ENCODE measurements around the gene LGR5. TPM values are rescaled to one million over a fixed set of nuclear protein-coding genes. Genes with fewer than 3 reads are reported as not detected.
"Not testable (repeated sequence)": the region's sequence is repeated elsewhere in the genome, so short reads cannot be mapped to it uniquely, and the experiment has no call there.

The LGR5 gene
- total RNA-seq, 2 experiments from 2014 or later: not detected

GRCh38 chr12:71569885-71570284, 130.3 kb downstream of the LGR5 start:
- not testable (repeated sequence) for H3K27ac Mint-ChIP-seq, H3K9me3 Mint-ChIP-seq, H3K4me1 Mint-ChIP-seq, H3K36me3 Mint-ChIP-seq, DNase-seq, H3K4me3 Mint-ChIP-seq
- H3K27me3 Mint-ChIP-seq: peaks cover 11% of the 10 kb centered on the region

- Mint-ChIP-seq H3K4me3 (no peak overlapping the region), H3K27ac (no peak overlapping the region), H3K9me3 (no peaks in the 10 kb centered on the region), H3K36me3 (no peaks in the 10 kb centered on the region), H3K27me3 (peaks cover 3% of the 10 kb centered on the region), H3K4me1 (no peaks in the 10 kb centered on the region)
- no peak for DNase-seq
Observed at GRCh38 chr12:71576496-71576895, 136.9 kb downstream of the LGR5 start.

DNA sequence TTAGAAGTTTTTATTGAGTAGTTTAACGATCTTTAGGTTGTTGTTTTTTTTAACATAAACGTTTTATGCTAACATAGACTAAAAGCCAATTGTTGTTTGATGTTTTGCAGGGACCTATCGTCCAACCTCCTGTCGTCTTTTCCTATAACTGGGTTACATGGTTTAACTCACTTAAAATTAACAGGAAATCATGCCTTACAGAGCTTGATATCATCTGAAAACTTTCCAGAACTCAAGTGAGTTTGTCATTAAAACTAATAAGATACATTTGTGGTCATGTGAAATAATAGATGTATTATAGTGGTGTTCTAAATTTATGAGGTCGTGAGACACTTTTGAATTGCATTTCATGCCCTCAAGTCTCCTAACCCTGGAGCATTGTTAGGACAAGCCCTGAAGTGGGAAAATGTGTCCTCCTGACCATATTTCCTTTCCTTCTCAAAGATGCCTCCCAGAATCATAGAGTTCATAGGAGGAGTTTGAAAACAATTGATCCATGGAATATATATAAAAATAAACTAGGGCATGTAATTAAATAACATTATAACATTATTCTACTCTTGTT, 139.2 kb downstream of the LGR5 start:
- Mint-ChIP-seq H3K9me3 (no peaks in the 10 kb centered on the region), H3K4me3 (no peak overlapping the region), H3K27me3 (no peaks in the 10 kb centered on the region), H3K36me3 (no peaks in the 10 kb centered on the region), H3K27ac (no peak overlapping the region), H3K4me1 (no peaks in the 10 kb centered on the region)
- no peak for DNase-seq

DNA sequence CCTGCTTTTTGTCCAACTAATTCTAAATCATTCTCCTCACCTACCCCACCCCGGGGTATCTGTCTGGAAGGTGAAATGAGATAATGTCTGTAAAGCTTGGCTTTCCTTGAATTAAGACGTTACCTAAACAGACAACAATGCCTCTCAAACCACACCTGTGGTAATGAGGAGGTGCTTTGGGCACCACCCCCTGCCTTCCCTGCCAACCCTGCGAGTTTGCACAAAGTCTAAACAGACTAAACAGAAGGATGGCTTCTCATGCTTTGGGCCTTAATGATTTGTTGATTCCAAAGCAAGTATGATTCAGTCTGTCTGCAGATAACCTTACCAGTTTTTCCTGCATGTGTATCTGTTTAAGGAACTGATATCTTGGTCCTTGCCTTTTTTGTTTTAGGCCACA, 141.6 kb downstream of the LGR5 start:
- no peaks in the 10 kb centered on the region for H3K9me3 Mint-ChIP-seq
- DNase-seq: no peak
- H3K36me3 Mint-ChIP-seq: no peaks in the 10 kb centered on the region
- peaks cover 3% of the 10 kb centered on the region for H3K27me3 Mint-ChIP-seq
- H3K27ac Mint-ChIP-seq: no peak overlapping the region
- no peaks in the 10 kb centered on the region for H3K4me1 Mint-ChIP-seq
- no peak overlapping the region for H3K4me3 Mint-ChIP-seq

- no peaks in the 10 kb centered on the region for H3K36me3 Mint-ChIP-seq
- DNase-seq: no peak
- H3K27ac Mint-ChIP-seq: no peak overlapping the region
- H3K27me3 Mint-ChIP-seq: peaks cover 3% of the 10 kb centered on the region
- no peaks in the 10 kb centered on the region for H3K9me3 Mint-ChIP-seq
- no peak overlapping the region for H3K4me3 Mint-ChIP-seq
- H3K4me1 Mint-ChIP-seq: no peaks in the 10 kb centered on the region
Observed at GRCh38 chr12:71582925-71583324, 143.3 kb downstream of the LGR5 start.

DNA sequence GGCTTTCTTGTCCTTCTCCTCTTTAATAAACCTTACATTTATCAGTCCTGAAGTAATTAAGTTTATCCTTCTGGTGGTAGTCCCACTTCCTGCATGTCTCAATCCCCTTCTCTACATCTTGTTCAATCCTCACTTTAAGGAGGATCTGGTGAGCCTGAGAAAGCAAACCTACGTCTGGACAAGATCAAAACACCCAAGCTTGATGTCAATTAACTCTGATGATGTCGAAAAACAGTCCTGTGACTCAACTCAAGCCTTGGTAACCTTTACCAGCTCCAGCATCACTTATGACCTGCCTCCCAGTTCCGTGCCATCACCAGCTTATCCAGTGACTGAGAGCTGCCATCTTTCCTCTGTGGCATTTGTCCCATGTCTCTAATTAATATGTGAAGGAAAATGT, 144.8 kb downstream of the LGR5 start:
- no peak for DNase-seq
- Mint-ChIP-seq H3K9me3 (no peaks in the 10 kb centered on the region), H3K27me3 (peaks cover 5% of the 10 kb centered on the region), H3K36me3 (no peaks in the 10 kb centered on the region), H3K27ac (no peak overlapping the region), H3K4me3 (no peak overlapping the region), H3K4me1 (no peaks in the 10 kb centered on the region)

DNA sequence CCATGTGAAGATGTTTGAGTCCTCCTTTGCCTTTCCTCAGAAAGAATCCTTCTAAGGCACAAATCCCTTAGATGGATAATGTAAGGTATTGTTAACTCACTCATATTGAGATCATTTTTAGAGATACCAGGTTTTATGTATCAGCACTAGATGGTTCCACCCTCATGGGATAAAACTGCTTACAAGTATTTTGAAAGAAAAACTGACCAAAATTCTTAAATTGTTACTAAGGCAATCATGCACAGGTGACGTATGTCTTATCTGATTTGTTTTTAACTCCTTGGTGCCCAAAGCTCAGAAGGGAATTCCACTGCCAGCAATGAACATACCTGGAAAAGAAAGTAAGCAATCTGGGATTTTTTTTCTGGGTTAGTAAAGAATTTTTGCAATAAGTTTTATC, 145.6 kb downstream of the LGR5 start:
- Mint-ChIP-seq H3K27me3 (peaks cover 9% of the 10 kb centered on the region), H3K4me1 (no peaks in the 10 kb centered on the region), H3K9me3 (no peaks in the 10 kb centered on the region), H3K36me3 (no peaks in the 10 kb centered on the region), H3K27ac (no peak overlapping the region), H3K4me3 (no peak overlapping the region)
- DNase-seq: no peak

- H3K4me3 Mint-ChIP-seq: no peak overlapping the region
- no peaks in the 10 kb centered on the region for H3K4me1 Mint-ChIP-seq
- H3K27me3 Mint-ChIP-seq: peaks cover 21% of the 10 kb centered on the region
- no peak for DNase-seq
- no peak overlapping the region for H3K27ac Mint-ChIP-seq
- no peaks in the 10 kb centered on the region for H3K36me3 Mint-ChIP-seq
- no peaks in the 10 kb centered on the region for H3K9me3 Mint-ChIP-seq
Observed at GRCh38 chr12:71587012-71587411, 147.4 kb downstream of the LGR5 start.

DNA sequence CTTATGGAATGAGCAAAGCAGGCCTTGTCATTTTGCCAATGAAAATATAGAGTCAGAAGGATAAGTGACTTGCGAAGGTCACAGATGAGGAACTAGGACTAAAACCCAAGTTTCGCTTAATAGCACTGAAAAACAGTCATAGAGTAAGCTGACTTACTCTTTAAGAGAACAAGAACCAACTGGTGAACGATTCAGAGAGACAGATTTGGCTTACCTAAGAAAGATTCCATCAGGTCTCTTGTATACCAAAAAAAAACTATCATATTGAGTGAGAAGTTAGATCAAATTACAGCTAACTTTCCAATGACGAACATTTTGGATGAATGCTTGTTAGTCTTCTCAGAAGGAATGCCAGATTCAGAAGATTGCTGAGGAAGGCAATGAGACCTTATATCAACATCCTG, 149.9 kb downstream of the LGR5 start:
- H3K27ac Mint-ChIP-seq: no peak overlapping the region
- no peaks in the 10 kb centered on the region for H3K4me1 Mint-ChIP-seq
- no peak overlapping the region for H3K4me3 Mint-ChIP-seq
- no peaks in the 10 kb centered on the region for H3K36me3 Mint-ChIP-seq
- no peak for DNase-seq
- H3K27me3 Mint-ChIP-seq: peaks cover 21% of the 10 kb centered on the region
- no peaks in the 10 kb centered on the region for H3K9me3 Mint-ChIP-seq

GRCh38 chr12:71591601-71592000, 152.0 kb downstream of the LGR5 start:
- DNase-seq: no peak
- Mint-ChIP-seq H3K4me1 (no peaks in the 10 kb centered on the region), H3K36me3 (no peaks in the 10 kb centered on the region), H3K27ac (no peak overlapping the region), H3K4me3 (no peak overlapping the region), H3K9me3 (no peaks in the 10 kb centered on the region), H3K27me3 (peaks cover 18% of the 10 kb centered on the region)

DNA sequence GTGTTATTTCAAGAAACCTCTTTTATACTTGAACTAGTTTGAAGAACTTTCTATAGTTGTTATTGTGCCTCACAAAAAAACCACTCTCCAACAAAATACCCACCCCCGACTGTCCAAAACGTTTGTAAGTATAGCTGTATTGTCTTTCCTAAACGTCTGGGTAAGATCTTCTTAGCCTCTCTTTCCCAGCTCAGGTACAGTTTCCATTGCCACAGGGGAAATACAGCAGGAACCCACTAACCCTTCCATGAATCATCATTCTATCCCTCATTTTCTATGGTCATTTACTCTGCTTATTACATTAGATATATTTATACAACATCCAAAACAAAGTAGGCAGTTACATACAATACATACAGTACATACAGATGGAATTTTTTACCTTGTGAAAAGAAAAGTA, 153.2 kb downstream of the LGR5 start:
- Mint-ChIP-seq H3K4me3 (no peak overlapping the region), H3K27me3 (peaks cover 18% of the 10 kb centered on the region), H3K36me3 (no peaks in the 10 kb centered on the region), H3K27ac (no peak overlapping the region), H3K4me1 (no peaks in the 10 kb centered on the region), H3K9me3 (no peaks in the 10 kb centered on the region)
- no peak for DNase-seq

DNA sequence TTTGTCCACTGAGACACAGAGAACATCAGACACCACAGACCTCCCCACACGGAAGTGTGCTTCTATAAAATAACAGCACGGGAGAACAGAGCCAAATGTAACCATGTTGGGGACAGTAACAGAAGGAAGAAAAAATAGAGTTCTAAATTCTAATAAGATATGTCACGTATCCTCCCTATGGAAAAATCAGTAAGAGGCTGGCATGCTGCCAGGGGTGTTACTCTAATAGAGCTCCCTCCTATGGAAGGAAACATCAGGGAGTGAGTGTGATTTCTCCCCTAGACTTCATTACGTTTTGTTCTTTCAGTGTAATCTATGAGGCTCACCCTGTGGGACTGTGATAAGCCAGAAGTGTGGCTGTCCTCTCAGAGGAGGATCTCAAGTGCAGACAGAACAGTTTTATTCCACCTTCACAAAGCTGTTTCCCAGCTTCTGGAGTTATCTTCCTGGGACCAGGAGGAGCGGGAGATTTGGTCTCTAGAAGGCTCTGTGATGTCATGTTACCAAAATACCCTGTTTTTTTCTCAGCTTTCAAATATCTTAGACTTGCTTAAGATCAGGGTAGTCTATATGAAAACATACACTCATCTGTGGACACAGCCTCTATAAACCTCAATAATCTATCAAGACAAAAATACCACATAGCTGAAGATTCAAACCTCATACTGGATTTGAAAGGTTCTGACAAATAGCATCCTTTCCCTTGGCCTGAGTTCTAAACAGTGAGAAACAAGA, 154.8 kb downstream of the LGR5 start:
- Mint-ChIP-seq H3K27me3 (peaks cover 16% of the 10 kb centered on the region), H3K36me3 (no peaks in the 10 kb centered on the region), H3K4me1 (no peaks in the 10 kb centered on the region), H3K27ac (no peak overlapping the region), H3K4me3 (no peak overlapping the region), H3K9me3 (peaks cover under 1% of the 10 kb centered on the region)
- no peak for DNase-seq

- no peak for DNase-seq
- Mint-ChIP-seq H3K4me1 (no peaks in the 10 kb centered on the region), H3K9me3 (peaks cover 6% of the 10 kb centered on the region), H3K36me3 (no peaks in the 10 kb centered on the region), H3K27me3 (no peaks in the 10 kb centered on the region), H3K27ac (no peak overlapping the region), H3K4me3 (no peak overlapping the region)
Observed at GRCh38 chr12:71599210-71599609, 159.6 kb downstream of the LGR5 start.

DNA sequence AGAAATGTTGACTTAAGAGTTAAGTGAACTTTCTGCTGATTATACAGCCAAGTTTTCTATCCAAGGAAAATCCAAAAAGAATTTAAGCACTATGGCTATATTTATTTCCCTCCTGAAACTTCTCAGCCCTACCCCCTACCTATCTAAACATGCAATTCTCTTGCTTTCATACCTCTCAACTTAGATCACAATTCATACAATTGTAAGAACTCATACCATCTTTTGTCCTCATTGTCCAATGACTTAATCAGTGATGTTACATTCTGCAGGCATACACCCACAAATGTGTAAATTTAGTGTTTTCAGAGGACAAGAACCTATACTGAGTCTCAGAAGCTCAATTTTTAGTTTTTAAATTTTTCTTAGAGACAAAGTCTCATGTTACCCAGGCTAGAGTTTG, 161.9 kb downstream of the LGR5 start:
- peaks cover 6% of the 10 kb centered on the region for H3K9me3 Mint-ChIP-seq
- no peak overlapping the region for H3K27ac Mint-ChIP-seq
- peaks cover 11% of the 10 kb centered on the region for H3K36me3 Mint-ChIP-seq
- no peak overlapping the region for H3K4me3 Mint-ChIP-seq
- DNase-seq: no peak
- H3K27me3 Mint-ChIP-seq: no peaks in the 10 kb centered on the region
- H3K4me1 Mint-ChIP-seq: peaks cover 2% of the 10 kb centered on the region

- H3K4me3 Mint-ChIP-seq: no peak overlapping the region
- H3K9me3 Mint-ChIP-seq: peaks cover 6% of the 10 kb centered on the region
- DNase-seq: no peak
- peaks cover 22% of the 10 kb centered on the region for H3K36me3 Mint-ChIP-seq
- no peak overlapping the region for H3K27ac Mint-ChIP-seq
- peaks cover 2% of the 10 kb centered on the region for H3K4me1 Mint-ChIP-seq
- H3K27me3 Mint-ChIP-seq: no peaks in the 10 kb centered on the region
Observed at GRCh38 chr12:71602761-71603577, 163.4 kb downstream of the LGR5 start.

Measured in activated naive CD8-positive, alpha-beta T cell treated with anti-CD3 and anti-CD28 coated beads for 36 hours (primary cell).